ENCODE results near the gene MPP1. TPM values are rescaled to one million over a fixed set of nuclear protein-coding genes. Genes with fewer than 3 reads are reported as not detected.

MPP1 gene
- total RNA-seq, 4 donors from 2014 or later: 3.7 to 21.2 (median 13.2) TPM

GRCh38 chrX:154806837-154807501 lies 1.7 kb upstream of the MPP1 start:
- TF ChIP-seq POLR2A (IDR thresholded peaks at IDR 0.05) (no peak), CTCF (IDR thresholded peaks at IDR 0.05) (no peak)
- no peaks in the 10 kb centered on the region for H3K36me3 ChIP-seq
- peaks cover 0 to 18% (median 0%) of the 10 kb centered on the region in 3 donors for H3K4me1 ChIP-seq
- H3K27me3 ChIP-seq: no peaks in the 10 kb centered on the region
- intact Hi-C loops (cut with DNase I): no loop called here
- 86 to 90% methylated on average over 5 of the region's 5 CpGs for WGBS, 2 donors
- no peaks in the 10 kb centered on the region for H3K9me3 ChIP-seq
- no peak for DNase-seq
- H3K27ac ChIP-seq: no peak overlapping the region
- no peak overlapping the region for H3K4me3 ChIP-seq

GRCh38 chrX:154805696-154806091 lies 409 bp upstream of the MPP1 start:
- DNase-seq: no peak
- no peaks in the 10 kb centered on the region for H3K36me3 ChIP-seq
- H3K9me3 ChIP-seq: no peaks in the 10 kb centered on the region
- 5 to 56% methylated on average over 5 to 13 of the region's 13 CpGs for WGBS, 2 donors
- intact Hi-C loops (cut with DNase I): no loop called here
- peak overlapping the region in 3 of 4 donors; percentile 72 to 82 (median 73) for H3K27ac ChIP-seq
- peaks cover 0 to 21% (median 0%) of the 10 kb centered on the region in 3 donors for H3K4me1 ChIP-seq
- H3K27me3 ChIP-seq: no peaks in the 10 kb centered on the region
- TF ChIP-seq POLR2A (IDR thresholded peaks at IDR 0.05): no peak
- no peak for TF ChIP-seq CTCF (IDR thresholded peaks at IDR 0.05)
- H3K4me3 ChIP-seq: peak overlapping the region; percentile 62 to 76 (median 64)

GRCh38 chrX:154804261-154804956 lies 876 bp downstream of the MPP1 start:
- intact Hi-C loops (cut with DNase I): no loop called here
- Histone ChIP-seq H3K4me1 (peaks cover 1 to 34% (median 6%) of the 10 kb centered on the region in 3 donors), H3K27ac (peak overlapping the region; percentile 46 to 82 (median 72)), H3K36me3 (no peaks in the 10 kb centered on the region), H3K9me3 (no peaks in the 10 kb centered on the region), H3K4me3 (peak overlapping the region; percentile 62 to 76 (median 64)), H3K27me3 (no peaks in the 10 kb centered on the region)
- WGBS, 2 donors: 57 to 60% methylated on average over 2 to 7 of the region's 7 CpGs
- TF ChIP-seq CTCF (IDR thresholded peaks at IDR 0.05) (no peak), POLR2A (IDR thresholded peaks at IDR 0.05) (no peak)
- no peak for DNase-seq

- Histone ChIP-seq H3K4me1 (peaks cover 4 to 41% (median 6%) of the 10 kb centered on the region in 3 donors), H3K9me3 (no peaks in the 10 kb centered on the region), H3K27ac (peak overlapping the region in 1 of 4 donors; percentile 8), H3K27me3 (no peaks in the 10 kb centered on the region), H3K36me3 (no peaks in the 10 kb centered on the region), H3K4me3 (no peak overlapping the region)
- intact Hi-C loops (cut with DNase I): no loop called here
- 64% methylated on average over 2 of the region's 2 CpGs for WGBS, 2 donors
- no peak for DNase-seq
- TF ChIP-seq CTCF (IDR thresholded peaks at IDR 0.05) (no peak), POLR2A (IDR thresholded peaks at IDR 0.05) (no peak)
Measured at GRCh38 chrX:154802947-154803346, 2.3 kb downstream of the MPP1 start.

All from esophagus squamous epithelium (tissue), 5 donors.